ENCODE measurements around the gene CSNK2A1.
"Not testable (repeated sequence)": the region's sequence is repeated elsewhere in the genome, so short reads cannot be mapped to it uniquely, and the experiment has no call there.

The CSNK2A1 gene

DNA sequence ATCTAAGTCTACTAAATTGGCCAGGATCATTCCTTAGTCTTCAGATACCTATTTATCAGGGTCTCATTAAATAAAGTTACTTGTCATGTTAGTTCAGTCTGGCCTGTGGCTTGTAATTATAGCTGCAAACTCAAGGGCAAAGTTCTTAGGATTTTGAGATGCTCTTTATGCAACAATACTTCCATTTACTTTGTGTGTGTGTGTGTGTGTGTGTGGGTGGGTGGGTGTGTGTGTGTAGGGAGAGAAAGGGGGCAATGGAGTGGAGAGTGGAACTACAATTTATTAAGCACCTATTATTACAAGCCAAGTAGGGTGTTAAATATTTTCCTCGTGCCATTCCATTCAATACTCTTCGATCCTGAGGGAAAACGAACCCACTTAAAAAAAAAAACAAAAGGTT, 63.5 kb downstream of the CSNK2A1 start:
- DNase-seq: no peak

DNA sequence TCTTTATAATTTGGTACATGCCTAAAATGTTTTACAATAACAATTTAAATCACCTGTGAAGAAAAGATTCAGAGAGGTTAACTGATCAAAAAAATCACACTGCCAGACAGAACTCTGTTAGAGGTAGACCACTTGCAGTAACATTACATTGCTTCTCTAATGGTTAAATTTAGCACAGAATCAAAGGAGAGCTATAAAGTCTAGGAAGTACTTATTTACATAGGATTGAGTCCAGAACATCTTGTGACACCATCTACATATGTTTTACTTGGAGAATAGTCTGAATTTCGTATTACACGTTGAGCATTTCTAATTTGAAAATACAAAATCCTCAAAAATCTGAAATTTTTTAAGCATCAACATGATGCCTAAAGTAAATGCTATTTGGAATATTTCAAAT, 64.1 kb downstream of the CSNK2A1 start:
- no peak for DNase-seq

DNA sequence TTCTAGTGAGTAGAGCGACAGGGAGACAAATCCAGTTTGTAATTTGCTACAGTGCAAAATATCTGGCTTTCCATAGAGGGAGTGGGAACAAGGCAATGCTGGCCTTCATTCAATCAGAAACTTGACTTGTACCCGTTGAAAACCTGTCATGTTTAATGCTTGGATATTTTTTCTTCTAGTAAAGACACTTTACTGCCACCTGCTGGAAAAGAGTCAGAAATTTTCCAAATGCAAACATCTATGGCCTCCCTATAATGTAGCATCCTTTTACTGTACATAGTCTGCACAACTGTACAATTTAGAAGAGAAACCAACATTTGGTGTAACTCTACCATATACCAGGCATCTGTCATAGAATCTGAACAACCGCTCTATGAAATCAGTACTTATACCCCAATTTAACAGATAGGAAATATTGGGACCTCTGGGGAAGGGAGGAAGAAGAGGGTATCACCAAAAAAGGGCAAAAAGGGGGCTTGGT, 64.6 kb downstream of the CSNK2A1 start:
- DNase-seq: peak in 2 of 5 donors; percentile 35 to 72

DNA sequence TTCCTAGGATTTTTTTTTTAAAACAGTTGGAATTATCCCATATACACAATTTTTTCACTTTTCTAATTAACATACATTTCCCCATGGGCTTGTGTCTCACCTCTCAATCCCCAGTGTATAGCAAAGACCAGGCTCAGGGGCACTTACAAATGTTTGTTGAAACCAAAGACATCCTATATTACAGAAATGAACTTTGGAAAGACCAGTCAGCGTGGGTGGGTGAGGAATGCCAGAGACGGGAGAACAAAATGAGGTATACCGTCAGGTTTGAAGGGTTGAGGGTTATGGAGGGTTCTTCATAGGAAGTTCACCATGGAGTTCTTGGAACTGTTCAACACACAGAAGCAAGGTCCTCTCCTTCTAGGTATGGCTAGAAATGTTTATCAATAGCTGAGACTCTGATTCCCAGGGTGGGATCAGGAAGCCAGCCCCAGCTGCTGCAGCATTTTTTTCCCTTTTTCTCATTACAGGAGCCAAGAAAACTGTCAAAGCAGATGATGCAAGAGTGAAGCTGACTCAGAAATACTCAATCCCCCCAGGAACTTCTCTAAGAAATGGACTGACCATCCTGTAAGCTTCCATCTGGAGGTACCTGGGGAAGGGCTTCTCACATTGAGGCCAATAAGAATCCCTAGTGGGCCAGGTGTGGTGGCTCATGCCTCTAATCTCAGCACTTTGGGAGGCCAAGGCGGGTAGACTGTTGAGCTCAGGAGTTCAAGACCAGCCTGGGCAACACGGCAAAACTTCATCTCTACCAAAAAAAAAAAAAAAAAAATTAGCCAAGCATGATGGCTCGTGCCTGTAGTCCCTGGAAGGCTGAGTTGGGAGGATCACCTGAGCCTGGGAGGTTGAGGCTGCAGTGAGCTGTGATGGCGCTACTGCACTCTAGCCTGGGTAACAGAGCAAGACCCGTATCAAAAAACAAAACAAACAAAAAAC, 65.3 kb downstream of the CSNK2A1 start:
- no peak for DNase-seq

DNA sequence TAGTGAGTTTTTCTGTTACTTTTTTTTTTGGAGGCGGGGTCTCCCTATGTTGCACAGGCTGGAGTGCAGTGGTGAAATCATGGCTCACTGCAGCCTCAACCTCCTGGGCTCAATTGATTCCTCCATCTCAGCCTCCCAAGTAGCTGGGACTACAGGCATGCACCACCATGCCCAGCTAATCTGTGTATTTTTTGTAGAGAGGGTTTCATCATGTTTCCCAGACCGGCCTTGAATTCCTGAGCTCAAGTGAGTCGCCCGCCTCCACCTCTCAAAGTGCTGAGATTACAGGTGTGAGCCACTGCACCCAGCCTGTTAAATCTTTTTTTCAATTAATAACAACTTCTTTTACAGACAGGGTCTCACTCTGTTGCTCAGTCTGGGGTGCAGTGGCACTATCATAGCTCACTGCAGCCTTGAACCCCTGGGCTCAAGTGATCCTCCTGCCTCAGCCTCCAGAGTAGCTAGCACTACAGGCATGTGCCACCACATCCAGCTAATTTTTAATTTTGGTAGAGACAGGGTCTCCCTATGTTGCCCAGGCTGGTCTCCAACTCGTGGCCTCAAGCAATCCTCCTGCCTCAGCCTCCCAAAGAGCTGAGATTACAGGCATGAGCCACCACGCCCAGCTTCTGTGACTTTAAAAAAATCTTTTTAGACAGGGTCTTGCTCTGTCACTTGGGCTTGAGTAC, 66.9 kb downstream of the CSNK2A1 start:
- not testable (repeated sequence) for DNase-seq

DNA sequence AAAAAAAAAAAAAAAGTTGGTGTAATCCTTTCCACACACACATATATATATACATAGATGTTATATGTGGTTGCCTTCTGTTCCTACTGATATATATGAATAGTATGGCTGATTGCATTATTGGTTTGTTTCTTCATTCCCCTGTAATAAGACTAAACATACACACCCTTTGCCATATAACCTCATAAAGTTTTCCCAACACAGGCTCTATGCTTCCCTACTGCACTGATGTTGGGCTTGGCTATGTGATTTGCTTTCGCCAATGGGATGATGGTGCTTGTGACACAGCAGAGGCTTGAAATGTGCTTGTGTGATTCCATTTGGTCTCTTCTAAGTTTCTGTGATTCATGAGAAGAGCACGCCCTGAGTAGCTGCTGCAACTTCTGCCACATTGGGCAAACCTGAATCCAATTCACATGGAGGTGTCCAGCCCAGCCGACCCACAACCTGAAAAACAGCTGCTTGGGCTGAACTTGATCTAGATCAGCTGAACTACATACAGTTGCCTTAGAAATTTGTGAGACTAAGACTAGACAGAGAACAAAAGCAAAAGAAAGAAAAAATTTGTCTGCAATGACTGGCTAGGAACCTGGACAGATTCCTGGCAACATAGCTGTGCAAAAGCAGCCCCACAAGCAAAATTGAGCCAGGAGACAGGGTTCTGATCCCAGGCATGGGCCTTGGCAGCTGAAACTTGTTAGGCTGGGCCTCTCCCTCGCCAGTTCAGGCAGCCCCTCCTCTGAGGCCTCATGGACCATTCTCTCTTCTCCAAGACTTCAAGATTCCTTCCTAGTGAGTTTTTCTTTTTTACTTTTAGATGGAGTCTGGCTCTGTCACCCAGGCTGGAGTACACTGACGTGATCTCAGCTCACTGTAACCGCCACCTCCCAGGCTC, 67.9 kb downstream of the CSNK2A1 start:
- no peak for DNase-seq

DNA sequence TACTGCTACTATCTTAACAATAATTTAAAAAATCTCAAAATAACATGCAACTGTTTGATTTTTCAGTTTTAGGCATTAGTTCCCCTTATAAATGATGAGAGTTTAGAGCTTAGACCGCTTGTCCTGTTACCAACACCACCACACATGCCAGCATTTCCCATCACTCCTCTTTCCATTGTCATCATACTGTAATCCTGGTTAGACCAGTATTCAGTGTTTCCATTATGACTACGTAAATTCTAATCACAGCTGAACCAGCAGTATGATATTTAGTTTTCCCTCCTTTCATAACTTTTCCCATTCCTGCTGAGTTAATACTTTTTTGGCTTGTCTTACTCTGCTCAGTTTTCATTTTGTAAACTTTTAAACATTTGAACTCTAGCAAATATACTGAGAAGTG, 69.0 kb downstream of the CSNK2A1 start:
- DNase-seq: no peak

DNA sequence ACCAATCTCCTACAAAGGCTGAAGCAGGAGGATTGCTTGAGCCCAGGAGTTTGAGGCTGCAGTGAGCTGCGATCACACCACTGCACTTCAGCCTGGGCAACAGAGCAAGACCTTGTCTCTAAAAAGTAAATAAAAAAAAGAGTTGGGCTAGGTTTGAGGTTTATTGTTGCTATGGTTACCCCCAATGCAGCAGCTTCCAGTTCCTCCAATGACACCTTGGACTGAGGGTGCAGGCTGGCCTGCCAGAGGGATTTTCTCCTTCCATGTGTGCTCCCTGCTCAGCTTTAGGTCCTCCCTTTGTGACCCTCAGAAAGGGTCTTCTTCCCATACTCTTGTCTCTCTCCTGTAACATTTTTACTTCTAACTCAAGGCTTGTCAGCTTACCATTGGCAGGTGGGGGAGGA, 70.7 kb downstream of the CSNK2A1 start:
- DNase-seq: no peak

DNA sequence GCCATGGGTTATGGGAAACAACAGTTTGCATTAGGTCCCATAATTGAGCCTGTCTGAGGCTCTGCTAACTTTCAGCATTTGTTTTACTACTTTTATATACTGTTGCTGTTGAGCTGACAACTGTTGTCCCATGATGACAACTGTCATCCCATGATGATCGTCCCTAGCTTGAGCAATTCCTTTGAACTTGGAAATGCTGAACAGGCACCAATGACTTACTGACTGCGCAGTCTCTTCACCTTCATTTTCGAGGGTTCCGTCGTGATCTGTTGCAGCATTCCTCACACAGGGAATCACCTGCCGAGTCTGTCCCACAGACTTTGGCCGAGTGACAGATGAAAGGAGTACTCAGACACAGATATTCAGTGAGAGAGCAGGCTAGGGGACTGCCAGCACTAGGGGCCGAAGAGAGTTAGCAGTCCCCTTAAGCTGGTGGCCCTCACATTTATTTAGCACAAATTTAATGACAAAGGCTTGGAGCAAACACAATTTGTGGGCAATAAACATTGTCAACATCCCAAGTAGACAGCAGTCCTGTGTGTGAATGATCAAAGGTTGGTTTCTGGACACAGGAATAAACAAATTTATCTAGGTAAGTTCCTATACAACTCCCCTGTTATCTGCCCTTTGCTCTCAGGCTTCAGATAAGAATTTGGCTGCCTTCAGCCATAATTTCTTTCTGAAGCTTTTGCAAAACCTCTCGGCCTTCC, 71.3 kb downstream of the CSNK2A1 start:
- DNase-seq: no peak

DNA sequence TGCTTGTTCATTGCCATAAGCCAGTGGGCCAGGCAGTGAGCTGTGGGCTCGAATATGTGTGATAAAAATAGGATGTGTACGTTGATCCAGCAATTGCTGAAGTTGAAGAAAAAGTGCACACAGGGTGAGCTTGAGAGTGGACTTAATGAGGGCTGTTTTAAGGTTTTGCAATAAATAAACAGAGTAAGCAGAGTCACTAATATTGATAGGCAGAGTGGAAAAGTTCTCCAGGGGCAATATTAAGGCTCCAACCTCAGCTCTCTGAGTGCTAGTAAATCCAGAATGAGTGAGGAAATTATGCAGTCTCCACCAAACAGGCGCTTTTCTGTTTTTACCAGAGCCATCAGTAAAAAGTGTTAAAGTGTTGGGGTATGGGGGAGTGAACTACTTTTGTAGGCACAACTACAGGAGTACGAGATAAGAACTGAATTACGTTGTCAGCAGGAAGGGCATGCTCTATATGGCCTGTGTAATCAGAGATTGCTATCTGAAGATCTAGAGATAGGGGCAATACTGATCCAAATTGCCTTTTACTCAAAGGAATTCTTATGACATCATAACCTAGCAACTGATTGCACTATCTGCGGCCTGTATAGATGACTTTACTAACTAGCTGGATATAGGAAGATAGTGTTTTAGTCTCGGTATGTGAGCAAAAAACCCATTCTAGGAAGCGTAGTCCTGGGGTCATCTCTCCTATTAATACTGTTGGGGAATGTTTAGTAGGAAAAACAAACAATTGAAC, 73.7 kb downstream of the CSNK2A1 start:
- DNase-seq: no peak

DNA sequence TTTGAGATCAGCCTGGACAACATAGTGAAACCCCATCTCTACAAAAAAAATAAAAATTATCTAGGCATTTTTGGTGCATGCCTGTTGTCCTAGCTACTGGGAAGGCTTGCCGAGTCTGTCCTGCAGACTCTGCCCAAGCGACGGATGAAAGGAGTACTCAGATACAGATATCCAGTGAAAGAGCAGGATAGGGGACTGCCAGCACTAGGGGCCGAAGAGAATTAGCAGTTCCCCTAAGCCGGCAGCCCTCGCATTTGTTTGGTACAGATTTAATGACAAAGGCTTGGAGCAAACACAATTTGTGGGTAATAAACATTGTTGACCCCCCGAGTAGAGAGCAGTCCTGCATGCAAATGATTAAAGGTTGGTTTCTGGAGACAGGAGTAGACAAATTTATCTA, 75.8 kb downstream of the CSNK2A1 start:
- DNase-seq: no peak

DNA sequence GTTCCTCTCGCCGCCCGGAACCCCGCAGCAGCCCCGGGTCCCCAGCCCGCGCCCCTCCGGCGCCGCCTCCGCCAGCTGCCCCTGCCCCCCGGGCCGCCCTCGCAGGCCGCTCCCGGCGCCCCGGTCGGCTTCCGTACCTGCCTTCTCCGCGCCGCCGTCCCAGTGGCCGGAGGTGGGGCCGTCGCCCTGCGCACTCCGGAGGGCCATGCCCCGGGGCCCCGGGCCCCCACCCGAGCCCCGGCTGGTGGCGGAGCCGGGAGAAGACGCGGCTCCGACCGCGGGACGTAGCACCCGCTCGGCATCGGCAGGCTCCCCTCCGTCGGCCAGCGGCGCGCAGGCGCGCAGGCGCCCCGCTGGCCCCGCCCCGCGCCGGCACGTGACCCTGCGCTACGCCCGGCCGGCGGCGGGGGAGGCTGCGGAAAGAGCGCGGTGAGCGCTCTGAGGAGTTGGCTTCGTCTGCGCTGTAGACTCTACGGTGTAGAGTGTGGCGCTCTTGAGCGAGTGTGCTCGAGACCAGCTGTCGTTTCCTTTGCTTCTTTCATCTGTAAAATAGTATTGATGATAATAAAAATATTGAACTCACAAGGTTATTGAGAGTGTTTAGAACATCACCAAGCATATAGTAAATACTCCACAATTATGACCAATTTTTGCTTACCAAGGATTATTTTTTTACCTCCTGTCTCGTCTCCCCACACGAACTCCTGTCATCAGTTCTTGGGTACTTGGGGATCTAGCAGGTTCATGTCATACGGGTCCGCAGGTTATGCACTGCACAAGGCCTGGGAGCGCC, 81.2 kb downstream of the CSNK2A1 start, which contains the start of gene TBC1D20:
Gene TBC1D20, minus strand, starts transcription at position 335 of the 793 bp plus-strand sequence. Its CDS starts 128 bp downstream, at position 207.
- peak; percentile 76 to 90 (median 79) for DNase-seq

DNA sequence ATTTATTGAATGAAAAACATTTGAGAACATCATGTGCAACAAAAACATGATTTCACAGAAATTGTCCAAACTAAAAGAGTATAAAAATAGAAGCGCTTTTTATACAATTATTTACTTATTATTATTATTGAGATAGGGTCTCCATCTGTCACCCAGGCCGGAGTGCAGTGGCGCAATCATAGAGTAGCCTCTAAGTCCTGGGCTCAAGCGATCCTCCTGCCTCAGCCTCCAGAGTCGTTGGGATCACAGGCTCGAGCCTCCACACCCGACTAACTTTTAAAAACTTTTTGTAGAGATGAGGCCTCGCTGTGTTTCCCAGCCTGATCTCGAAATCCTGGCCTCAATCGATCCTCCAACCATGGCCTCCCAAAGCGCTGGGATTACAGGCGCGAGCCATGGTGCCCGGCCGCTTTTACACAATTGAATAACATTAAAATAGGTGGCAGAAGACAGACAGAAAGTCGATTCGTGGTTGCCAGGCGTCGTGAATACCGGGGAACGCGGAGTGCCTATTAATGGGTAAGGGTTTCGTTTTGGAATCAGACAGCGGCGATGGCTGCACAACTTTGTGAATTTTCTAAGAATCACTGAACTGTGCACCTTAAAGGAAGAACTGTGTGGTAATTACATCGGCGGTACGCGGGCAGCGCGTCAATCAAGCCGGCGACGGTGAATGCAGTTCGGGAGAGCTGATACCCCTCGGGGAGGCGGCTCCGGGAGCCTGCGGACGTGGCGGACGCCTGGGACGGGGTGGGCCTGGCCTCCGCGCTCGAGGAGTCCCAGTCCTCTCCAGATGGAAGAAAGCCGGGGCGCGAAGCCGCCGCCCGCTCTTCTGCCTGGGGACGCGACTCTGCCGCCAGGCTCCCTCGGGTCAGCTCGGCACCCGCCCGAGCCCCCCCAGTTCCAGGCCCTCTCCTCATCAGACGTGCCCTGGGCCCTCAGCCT, 82.1 kb downstream of the CSNK2A1 start:
- peak in 3 of 5 donors; percentile 19 to 62 (median 38) for DNase-seq

DNA sequence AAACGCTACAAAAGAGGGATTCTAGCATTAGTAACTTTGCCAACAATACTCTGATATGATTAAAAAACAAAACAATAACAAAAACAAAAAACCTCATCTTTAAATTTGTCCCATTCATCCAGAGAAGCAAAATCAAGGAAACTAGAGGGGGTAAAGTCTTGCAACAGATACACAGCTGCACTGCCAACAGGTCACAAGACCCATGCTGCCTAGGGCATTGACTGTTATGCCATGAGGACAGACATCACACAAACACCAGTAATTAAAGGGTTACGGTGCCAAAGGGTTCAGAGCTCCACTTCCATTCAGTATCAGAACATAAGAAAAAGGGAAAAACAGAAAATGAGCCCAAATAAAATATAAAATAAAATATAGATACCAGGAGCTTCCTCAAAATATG, 82.9 kb downstream of the CSNK2A1 start:
- no peak for DNase-seq

DNA sequence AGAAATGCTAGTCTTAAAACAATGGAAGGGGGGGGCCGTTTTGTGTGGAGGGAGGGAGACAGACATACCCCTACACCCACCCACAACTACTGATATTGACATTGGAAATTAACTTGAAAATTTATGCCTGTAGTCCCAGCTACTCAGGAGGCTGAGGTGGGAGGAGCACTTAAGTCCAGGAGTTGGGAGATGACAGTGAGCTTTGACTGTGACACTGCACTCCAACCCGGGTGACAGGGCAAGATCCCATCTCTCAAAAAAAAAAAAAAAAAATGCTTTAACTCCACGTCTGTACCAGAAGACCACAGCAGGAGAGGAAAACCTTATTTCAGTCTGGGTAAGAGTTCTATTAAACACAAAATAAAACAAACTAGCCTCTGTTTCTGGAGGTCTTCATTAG, 83.4 kb downstream of the CSNK2A1 start:
- no peak for DNase-seq

DNA sequence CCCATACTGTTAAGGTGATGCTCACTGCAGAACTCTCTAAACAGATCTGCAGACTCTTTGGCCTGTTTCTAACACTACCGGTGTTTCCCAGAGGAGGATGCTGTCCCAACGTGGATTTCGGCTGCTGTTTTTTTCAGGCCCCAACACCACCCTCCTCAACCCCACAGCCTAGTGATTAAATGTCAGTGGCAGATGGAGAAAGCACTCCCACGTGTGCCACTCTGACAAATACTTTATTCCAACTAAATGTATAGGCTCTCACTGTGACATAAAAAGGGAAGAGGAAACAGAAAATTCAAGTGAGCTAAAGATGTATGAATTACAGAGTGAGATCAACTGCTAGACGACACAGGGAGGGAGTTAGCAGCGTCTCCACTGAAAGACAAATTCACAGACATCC, 84.8 kb downstream of the CSNK2A1 start:
- DNase-seq: no peak

DNA sequence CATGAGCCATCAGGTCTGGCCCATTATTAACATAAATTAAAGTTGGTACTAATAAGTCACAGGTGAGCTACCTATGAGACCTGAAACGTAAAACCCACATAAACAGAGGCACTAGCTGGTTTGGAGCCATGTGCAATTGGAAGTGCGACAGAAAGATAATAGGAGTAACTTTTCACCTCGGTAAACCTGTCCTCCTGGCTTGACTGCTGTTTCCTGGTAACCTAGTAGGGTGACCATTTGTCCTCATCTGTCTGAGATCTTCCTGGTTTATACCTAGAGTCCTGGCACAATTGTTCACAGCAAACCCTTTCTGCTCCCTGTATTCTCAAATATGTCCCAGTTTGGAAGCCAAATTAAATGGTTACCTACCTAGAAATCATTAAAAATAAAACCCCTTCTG, 88.6 kb downstream of the CSNK2A1 start:
- no peak for DNase-seq

DNA sequence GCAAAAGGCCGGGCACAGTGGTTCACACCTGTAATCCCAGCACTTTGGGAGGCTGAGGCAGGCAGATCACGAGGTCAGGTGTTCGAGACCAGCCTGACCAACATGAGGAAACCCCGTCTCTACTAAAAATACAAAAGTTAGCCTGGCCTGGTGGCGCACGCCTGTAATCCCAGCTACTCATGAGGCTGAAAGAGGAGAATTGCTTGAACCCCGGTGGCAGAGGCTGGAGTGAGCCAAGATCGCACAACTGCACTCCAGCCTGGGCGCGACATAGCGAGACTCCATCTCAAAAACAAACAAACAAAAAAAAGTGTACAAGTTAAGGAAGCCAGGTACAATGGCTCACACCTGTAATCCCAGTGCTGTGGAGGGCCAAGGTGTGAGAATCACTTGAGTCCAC, 91.6 kb downstream of the CSNK2A1 start:
- DNase-seq: not testable (repeated sequence)

Data from T-helper 1 cell (primary cell).